H1 (cell line): ENCODE data around the gene MYBPC2. TPM values are rescaled to one million over a fixed set of nuclear protein-coding genes. Genes with fewer than 3 reads are reported as not detected.

Experiments
- CTCF ChIA-PET: fragments of 300-600 bp; sonication (Branson Sonifier 250); formaldehyde crosslinking; loops from one replicate; lab custom pipeline; 2021; ENCODE audit not compliant: partially characterized antibody; lab: Charles Lee
- POLR2A ChIA-PET: fragments of 300-600 bp; sonication (Branson Sonifier 250); formaldehyde crosslinking; loops from one replicate; lab custom pipeline; 2021; ENCODE audit warnings: inconsistent platforms; ENCODE audit not compliant: partially characterized antibody; lab: Charles Lee
- DNase-seq, 2 experiments: peaks; one replicate each; pipeline versions ENCODE4 v3.0.0 to v3.0.0-alpha.2; 2010 to 2022; ENCODE audit warnings: low spot score in 2 of 2, low read depth in 1 of 2, mixed read lengths in 1 of 2
- FAIRE-seq: peaks from 2 replicates; lab custom pipeline; 2011; peaks lifted over from hg19 to GRCh38; lab: Jason Lieb, UNC
- H2AFZ ChIP-seq: 2 replicates; pipeline ENCODE4 v1.8.1; 2012; ENCODE audit warnings: low read length, inconsistent platforms
- H2AK5ac ChIP-seq: 2 replicates; pipeline ENCODE4 v1.6.1; 2013; ENCODE audit warnings: low read depth, low read length
- H2BK120ac ChIP-seq: replicated peaks from 2 replicates; pipeline ENCODE3; 2013; ENCODE audit warnings: low read depth, low read length, inconsistent platforms
- H2BK12ac ChIP-seq: 2 replicates; pipeline ENCODE4 v1.6.1; 2013; ENCODE audit warnings: low read depth, low read length
- H2BK15ac ChIP-seq: 2 replicates; pipeline ENCODE4 v1.6.1; 2013; ENCODE audit warnings: low read length
- H2BK20ac ChIP-seq: 2 replicates; pipeline ENCODE4 v1.6.1; 2013; ENCODE audit warnings: low read length
- H2BK5ac ChIP-seq: 2 replicates; pipeline ENCODE4 v1.6.1; 2013; ENCODE audit warnings: low read depth, low read length
- H3K14ac ChIP-seq: 2 replicates; pipeline ENCODE4 v1.6.1; 2013; ENCODE audit warnings: inconsistent platforms; ENCODE audit not compliant: insufficient read length
- H3K18ac ChIP-seq: 2 replicates; pipeline ENCODE4 v1.6.1; 2013; ENCODE audit warnings: low read length; ENCODE audit errors: extremely low read depth
- H3K23ac ChIP-seq: 2 replicates; pipeline ENCODE4 v1.6.1; 2013; ENCODE audit warnings: inconsistent platforms; ENCODE audit not compliant: insufficient read length
- H3K23me2 ChIP-seq: 2 replicates; pipeline ENCODE4 v1.6.1; 2013; ENCODE audit warnings: low read depth, low read length
- H3K27ac ChIP-seq: 2 replicates; pipeline ENCODE4 v1.6.1; 2011; ENCODE audit warnings: low read depth, low read length, inconsistent platforms
- H3K27me3 ChIP-seq, 4 experiments: replicated peaks in 1 of 4; 1 replicate in 1 of 4; 2 replicates in 3 of 4; pipeline versions ENCODE4 v1.6.1 to v1.8.1; 2011 to 2013; ENCODE audit warnings: low read length in 3 of 4, mild to moderate bottlenecking in 3 of 4, inconsistent platforms in 2 of 4, mixed read lengths in 2 of 4, moderate library complexity in 1 of 4; ENCODE audit not compliant: control insufficient read depth in 3 of 4, insufficient read depth in 3 of 4; ENCODE audit errors: extremely low read depth in 1 of 4
- H3K36me3 ChIP-seq, 4 experiments: 2 replicates each; pipeline versions ENCODE4 v1.6.1 to v1.8.1; 2011 to 2013; ENCODE audit warnings: mild to moderate bottlenecking in 4 of 4, low read length in 3 of 4, moderate library complexity in 2 of 4, control low read depth in 1 of 4, inconsistent platforms in 1 of 4; ENCODE audit not compliant: insufficient read depth in 4 of 4, control insufficient read depth in 2 of 4
- H3K4ac ChIP-seq: replicated peaks from 2 replicates; pipeline ENCODE3; 2013; ENCODE audit warnings: low read length, low read depth, mixed read lengths, inconsistent platforms; ENCODE audit not compliant: insufficient read length
- H3K4me1 ChIP-seq, 4 experiments: replicated peaks in 1 of 4; 1 replicate in 1 of 4; 2 replicates in 3 of 4; pipeline versions ENCODE4 v1.6.1 to v1.8.1; 2011 to 2013; ENCODE audit warnings: low read length in 3 of 4, inconsistent platforms in 2 of 4, mixed read lengths in 1 of 4; ENCODE audit not compliant: insufficient read depth in 4 of 4, control insufficient read depth in 3 of 4
- H3K4me2 ChIP-seq, 2 experiments: 2 replicates each; pipeline versions ENCODE4 v1.6.1 to v1.8.1; 2011 to 2013; ENCODE audit warnings: low read depth in 2 of 2, low read length in 2 of 2, control low read depth in 1 of 2, inconsistent platforms in 1 of 2, mild to moderate bottlenecking in 1 of 2; ENCODE audit not compliant: insufficient read depth in 1 of 2
- H3K4me3 ChIP-seq, 4 experiments: fragments of 200-600, 300-600 bp in 1 of 4; sonication (generic), shearing (Covaris generic), sonication (Bioruptor Twin) in 1 of 4; 2 replicates each; pipeline versions ENCODE4 v1.5.1 to v1.8.1; 2011 to 2016; ENCODE audit warnings: low read length in 4 of 4, low read depth in 3 of 4, control low read depth in 2 of 4, inconsistent platforms in 2 of 4, mild to moderate bottlenecking in 2 of 4, mixed read lengths in 1 of 4, moderate library complexity in 1 of 4; ENCODE audit not compliant: insufficient read depth in 2 of 4; ENCODE audit errors: extremely low read depth in 1 of 4
- H3K56ac ChIP-seq: replicated peaks from 2 replicates; pipeline ENCODE3; 2013; ENCODE audit warnings: low read depth, mild to moderate bottlenecking, mixed read lengths, low read length, inconsistent platforms; ENCODE audit not compliant: insufficient read length
- H3K79me1 ChIP-seq: 2 replicates; pipeline ENCODE4 v1.6.1; 2013; ENCODE audit warnings: low read depth, low read length, control low read depth
- H3K79me2 ChIP-seq, 2 experiments: 2 replicates each; pipeline versions ENCODE4 v1.6.1 to v1.8.1; 2012 to 2013; ENCODE audit warnings: low read length in 2 of 2, mild to moderate bottlenecking in 2 of 2, inconsistent platforms in 1 of 2; ENCODE audit not compliant: insufficient read depth in 2 of 2, control insufficient read depth in 1 of 2
- H3K9ac ChIP-seq, 4 experiments: replicated peaks in 1 of 4; 1 replicate in 1 of 4; 2 replicates in 3 of 4; pipeline versions ENCODE4 v1.6.1 to v1.8.1; 2011 to 2013; ENCODE audit warnings: low read depth in 3 of 4, low read length in 3 of 4, control low read depth in 2 of 4, mild to moderate bottlenecking in 2 of 4, moderate library complexity in 2 of 4, inconsistent platforms in 1 of 4; ENCODE audit errors: extremely low read depth in 1 of 4
- H3K9me3 ChIP-seq, 2 experiments: 2 replicates each; pipeline versions ENCODE4 v1.6.1 to v1.8.1; 2012 to 2013; ENCODE audit warnings: mild to moderate bottlenecking in 2 of 2, moderate library complexity in 2 of 2, control low read depth in 1 of 2, inconsistent platforms in 1 of 2, low read depth in 1 of 2, low read length in 1 of 2, mixed read lengths in 1 of 2; ENCODE audit not compliant: insufficient read depth in 2 of 2
- H4K20me1 ChIP-seq, 2 experiments: replicated peaks in 1 of 2; 2 replicates each; pipeline versions ENCODE3 to v1.8.1; 2011 to 2013; ENCODE audit warnings: inconsistent platforms in 2 of 2, low read length in 2 of 2, mild to moderate bottlenecking in 1 of 2; ENCODE audit not compliant: insufficient read depth in 2 of 2, control insufficient read depth in 1 of 2
- H4K5ac ChIP-seq: 2 replicates; pipeline ENCODE4 v1.6.1; 2013; ENCODE audit warnings: low read length, low read depth, mixed read lengths, inconsistent platforms; ENCODE audit not compliant: insufficient read length
- H4K8ac ChIP-seq: 2 replicates; pipeline ENCODE4 v1.8.0; 2013; ENCODE audit warnings: mild to moderate bottlenecking, moderate library complexity, low read length, inconsistent platforms; ENCODE audit not compliant: insufficient read depth; ENCODE audit errors: extremely low read depth
- H4K91ac ChIP-seq: replicated peaks from 2 replicates; pipeline ENCODE3; 2013; ENCODE audit warnings: low read length, mixed read lengths, inconsistent platforms; ENCODE audit not compliant: insufficient read length
- BCL11A ChIP-seq, 2 experiments: IDR thresholded peaks; one replicate each; pipeline ENCODE4 v1.6.1; 2011; ENCODE audit warnings: low read depth in 2 of 2, low read length in 2 of 2, mild to moderate bottlenecking in 2 of 2
- CEBPB ChIP-seq: IDR thresholded peaks from 2 replicates; pipeline ENCODE4 v1.6.1; 2012; ENCODE audit warnings: low read depth, low read length
- WGBS, 2 experiments: shearing (Covaris generic) in 1 of 2; methylation state at CpG; one replicate each; pipeline versions ENCODE4 v1.1.6 to v1.1.7; 2013 to 2015; ENCODE audit warnings: low lambda C conversion rate in 2 of 2, mixed read lengths in 2 of 2, inconsistent platforms in 1 of 2, low coverage in 1 of 2, missing lambda C conversion rate in 1 of 2; ENCODE audit not compliant: insufficient replicate concordance in 2 of 2, insufficient coverage in 1 of 2, insufficient read length in 1 of 2; ENCODE audit errors: extremely low coverage in 1 of 2, missing lambda C conversion rate in 1 of 2; 5-methylcytosine and 5-hydroxymethylcytosine counted together
- polyA plus RNA-seq, 7 experiments: library from polyadenylated mRNA; depleted of rRNA in 3 of 7; stranded (reverse) in 5 of 7; unstranded in 2 of 7; fragments of >200 nt in 5 of 7; fragments of 200-250 nt in 2 of 7; gene quantifications; 1 replicate in 5 of 7; 2 replicates in 1 of 7; 4 replicates in 1 of 7; pipeline versions ENCODE4 v1.2.1 to v1.2.3, GENCODE V29; 2011 to 2013; ENCODE audit warnings: missing spikeins in 2 of 7, mixed read lengths in 2 of 7
- total RNA-seq: library from RNA; stranded (reverse); fragmentation: NEBNext Ultra II Directional; extraction: Animal tissue kit (Norgen Biotek cat#: 25700); gene quantifications from 2 replicates; pipeline ENCODE4 v1.2.1, GENCODE V29; 2021

MYBPC2 gene
- total and polyA plus RNA-seq, 2 of the 8 experiments (the other 6 are each of a cell fraction or from before 2014, with no cell fraction given): 1.8 to 3.1 TPM

DNA sequence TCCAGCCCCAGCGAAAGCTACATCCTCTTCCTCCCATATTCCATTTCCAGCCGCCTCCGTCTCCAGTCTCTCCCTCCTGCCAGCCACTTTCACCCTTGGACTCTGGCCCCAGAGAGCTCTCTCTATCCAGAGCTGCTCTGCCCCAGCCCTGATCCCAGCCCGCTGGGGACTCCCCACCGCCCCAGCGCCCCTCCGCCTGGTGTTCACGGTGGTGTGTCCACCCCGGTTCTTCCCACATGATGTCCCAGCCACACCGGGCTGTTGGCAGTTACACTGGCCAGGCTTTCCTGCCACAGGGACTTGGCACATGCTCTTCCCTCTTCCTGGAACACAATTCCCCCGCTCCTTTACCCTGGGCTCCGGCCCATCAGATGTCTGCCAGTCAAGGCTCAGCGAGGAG lies 32.3 kb downstream of the MYBPC2 start:
- DNase-seq: no peak
- Histone ChIP-seq H3K4ac (peak overlapping the region; percentile 9), H3K27ac (no peak overlapping the region), H3K9ac (no peak overlapping the region), H3K14ac (no peak overlapping the region), H2AK5ac (no peak overlapping the region), H2BK12ac (no peak overlapping the region), H3K4me2 (no peak overlapping the region), H3K4me3 (no peak overlapping the region), H3K36me3 (no peaks in the 10 kb centered on the region), H3K9me3 (no peaks in the 10 kb centered on the region), H2BK15ac (no peak overlapping the region), H4K20me1 (no peaks in the 10 kb centered on the region), H2BK120ac (no peak overlapping the region), H2BK20ac (no peak overlapping the region), H3K18ac (no peak overlapping the region), H2AFZ (no peak overlapping the region), H3K23me2 (no peaks in the 10 kb centered on the region), H3K27me3 (no peaks in the 10 kb centered on the region; a peak in 1 of 7 replicates)
- FAIRE-seq: no peak
- CTCF ChIA-PET: interaction anchor here (0.7 to 4.0 kb wide), 15 partner anchors 9 to 205 kb away, joined by 3 to 19 read pairs (median 4); no protein-coding TSS in a partner anchor
- 85% methylated on average over 6 of the region's 13 CpGs; no CpG with 5 or more reads in 1 of the 2 experiments for WGBS, 2 experiments
- TF ChIP-seq BCL11A (IDR thresholded peaks at IDR 0.05; ENCODE audit: low read depth in 2 of 2, low read length in 2 of 2): no peak
- no peak for TF ChIP-seq CEBPB
- TF ChIP-seq, all 59 proteins: peak for 0
- Histone ChIP-seq H3K79me2 (no peaks in the 10 kb centered on the region), H3K56ac (no peak overlapping the region), H3K23ac (no peak overlapping the region), H3K79me1 (no peaks in the 10 kb centered on the region), H3K4me1 (peaks cover 0 to 8% (median 4%) of the 10 kb centered on the region in 4 experiments; a peak in 5 of 7 replicates), H4K5ac (no peak overlapping the region), H4K8ac (no peak overlapping the region), H4K91ac (no peak overlapping the region), H2BK5ac (no peak overlapping the region)
- POLR2A ChIA-PET: interaction anchor here (0.9 to 2.0 kb wide), 7 partner anchors 9 to 96 kb away, joined by 3 to 8 read pairs (median 4); no protein-coding TSS in a partner anchor
